ENCODE data around the gene SMG6.
A peak's percentile ranks its signal among the peaks of the same experiment; 100 is the strongest.
"Not testable (repeated sequence)": the region's sequence is repeated elsewhere in the genome, so short reads cannot be mapped to it uniquely, and the experiment has no call there.

SMG6 gene

DNA sequence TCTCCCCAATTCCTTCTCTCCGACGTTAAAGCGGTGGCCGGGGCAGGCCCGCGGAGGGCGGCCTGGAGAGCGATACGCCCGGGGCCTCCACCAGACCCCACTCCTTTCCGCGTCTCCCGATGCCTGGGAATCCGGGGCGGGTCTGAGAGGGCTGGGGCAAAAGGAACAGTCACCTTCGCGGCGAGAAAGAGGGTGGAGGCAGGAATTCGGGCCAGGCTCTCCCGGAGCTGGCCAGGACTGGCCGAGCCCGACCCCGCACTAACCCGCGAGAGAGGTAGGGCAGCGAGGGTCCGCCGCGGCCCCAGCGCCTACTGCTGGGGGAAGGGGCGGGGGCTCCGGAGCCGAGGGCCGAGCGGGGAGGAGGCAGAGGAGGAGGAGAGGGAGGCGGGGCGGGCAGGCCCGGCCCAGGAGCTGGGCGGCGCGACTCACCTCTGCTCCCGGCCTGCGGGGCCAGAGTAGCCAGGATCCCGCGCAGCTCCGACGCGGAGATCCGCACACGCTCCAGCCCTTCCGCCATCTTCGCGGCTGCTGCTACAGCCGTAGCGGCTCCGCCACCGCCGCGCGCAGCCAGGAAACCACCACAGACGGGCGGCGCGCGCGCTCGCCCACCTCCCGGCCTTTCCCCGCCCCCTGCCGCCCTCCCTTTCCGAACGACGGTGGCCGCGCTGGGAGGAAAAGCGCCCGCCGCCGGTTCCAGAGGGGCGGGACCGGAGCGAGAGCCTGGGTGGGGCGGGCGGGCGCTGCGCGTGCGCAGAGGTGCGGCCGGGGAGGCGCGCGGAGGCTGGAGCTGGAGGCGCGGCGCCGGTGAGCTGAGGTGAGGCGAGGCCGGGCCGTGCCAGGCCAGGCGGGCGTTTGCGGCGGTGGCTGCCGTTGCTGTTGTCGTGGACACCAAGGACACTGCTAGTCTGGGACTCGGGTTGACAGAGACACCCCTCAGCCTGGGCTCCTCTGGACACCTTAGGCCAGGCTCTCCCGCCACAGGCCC lies at the start of gene SMG6, which contains the start of gene SRR:
TSS of gene SMG6 (minus strand) at position 582 of the 985 bp plus-strand sequence. CDS start at position 517, 65 bp downstream.
TSS of gene SRR (plus strand) at position 747 of the 985 bp plus-strand sequence. CDS start 11,611 bp downstream, outside the sequence.
- peak; percentile 87 to 94 (median 89) for DNase-seq (ENCODE audit: low read depth in 2 of 3, low spot score in 2 of 3)

DNA sequence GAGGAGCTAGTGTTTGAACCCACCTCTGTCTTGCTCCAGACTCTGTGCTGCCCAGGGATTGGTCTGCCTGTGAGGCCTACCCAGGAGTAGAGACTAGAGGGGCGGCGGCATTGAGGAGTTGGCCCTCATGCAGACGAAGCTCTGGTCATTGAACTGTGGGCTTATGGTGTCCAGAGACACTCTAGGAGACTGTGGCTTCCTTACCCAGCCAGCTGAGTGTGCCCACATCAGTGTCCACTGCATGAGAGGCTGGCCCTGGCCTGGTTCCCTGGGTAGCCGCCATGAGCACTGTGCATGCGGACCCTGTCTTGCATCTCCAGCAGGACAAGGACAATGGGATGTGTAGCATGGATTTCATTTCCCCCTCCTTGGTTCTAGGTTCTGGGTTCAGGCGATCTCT lies 47.7 kb upstream of the SMG6 start:
- DNase-seq (ENCODE audit: low read depth in 2 of 3, low spot score in 2 of 3): no peak

DNA sequence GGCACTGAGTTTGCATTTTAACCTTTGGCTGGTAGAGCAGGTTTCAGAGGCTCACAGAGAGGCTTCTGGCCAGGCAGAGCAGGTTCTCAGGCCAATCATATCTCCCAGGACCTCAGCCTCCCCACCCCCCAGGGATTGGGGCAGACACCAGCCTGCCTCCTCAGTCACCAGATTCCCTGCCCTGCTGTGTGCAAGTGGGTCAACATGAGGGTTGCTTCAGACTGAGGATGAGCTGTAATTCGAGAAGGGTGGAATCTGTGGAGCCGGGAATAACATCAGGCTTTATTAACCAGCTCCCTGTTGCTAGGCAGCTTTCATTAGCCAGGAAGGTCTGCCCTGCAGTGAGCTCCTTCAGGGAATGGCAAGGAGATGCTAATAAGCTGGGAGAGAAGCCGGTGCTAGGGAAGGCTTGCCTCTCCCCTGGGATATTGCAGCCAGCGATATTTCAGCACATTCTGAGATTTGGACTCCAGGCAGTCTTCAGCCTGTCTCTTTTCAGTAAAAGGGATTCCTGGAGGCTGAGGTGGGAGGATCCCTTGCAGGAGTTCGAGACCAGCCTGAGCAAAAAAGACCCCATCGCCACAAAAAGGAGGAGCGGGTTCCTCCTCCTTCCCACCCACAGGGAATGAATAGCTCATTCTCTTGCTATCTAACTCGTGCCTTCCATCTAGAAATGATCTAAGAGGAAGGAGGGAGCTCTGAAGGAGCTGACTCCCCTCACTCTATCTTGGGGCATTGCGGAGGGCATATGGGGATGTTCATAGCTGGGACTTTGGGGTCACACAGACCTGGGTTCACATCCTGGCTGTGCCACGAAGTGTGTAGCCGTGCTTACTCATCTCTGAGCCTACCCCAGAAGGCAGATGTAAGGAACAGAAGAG lies 44.5 kb upstream of the SMG6 start:
- DNase-seq (ENCODE audit: low read depth in 2 of 3, low spot score in 2 of 3): no peak

DNA sequence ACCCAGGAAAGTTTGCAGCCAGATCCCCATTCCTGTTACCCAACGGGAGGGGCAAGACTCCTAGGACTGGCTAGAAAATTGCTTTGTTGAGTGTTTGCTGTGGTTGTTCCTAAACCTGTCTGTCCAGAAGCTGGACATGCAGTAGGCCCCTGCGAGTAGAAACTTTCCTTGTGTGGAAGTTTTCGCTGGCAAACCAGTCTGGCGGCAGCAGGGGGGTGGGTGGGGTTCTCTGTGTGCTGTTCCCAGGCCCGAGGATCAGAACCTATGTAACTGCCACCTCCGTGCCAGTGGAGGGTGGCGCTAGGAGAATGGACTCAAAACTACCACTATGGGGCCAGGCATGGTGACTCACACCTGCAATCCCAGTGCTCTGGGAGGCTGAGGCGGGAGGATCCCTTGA lies 42.9 kb upstream of the SMG6 start:
- no peak for DNase-seq (ENCODE audit: low read depth in 2 of 3, low spot score in 2 of 3)

DNA sequence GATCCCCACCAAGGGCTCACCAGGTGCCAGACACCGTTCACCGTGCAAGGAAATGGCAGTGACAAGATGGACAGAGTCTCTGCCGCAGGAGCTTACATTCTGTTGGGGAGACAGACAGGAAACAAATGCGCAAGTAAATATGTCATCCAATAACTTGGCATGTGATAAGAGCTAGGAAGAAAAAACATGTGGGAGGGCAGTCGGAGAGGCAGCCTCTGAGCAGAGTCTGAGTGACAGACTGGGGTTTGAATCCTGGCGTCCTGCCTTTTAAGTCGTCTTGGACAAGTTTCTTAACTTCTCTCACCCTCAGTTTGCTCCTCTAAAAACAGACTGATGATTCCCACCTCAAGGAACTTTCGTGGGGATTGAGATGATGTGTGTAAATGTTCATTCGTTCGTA lies 40.9 kb upstream of the SMG6 start:
- no peak for DNase-seq (ENCODE audit: low read depth in 2 of 3, low spot score in 2 of 3)

GRCh38 chr17:2343421-2343820 lies 39.8 kb upstream of the SMG6 start:
- peak in 2 of 3 experiments; percentile 22 to 27 for DNase-seq (ENCODE audit: low read depth in 2 of 3, low spot score in 2 of 3)

GRCh38 chr17:2338315-2338657 lies 34.7 kb upstream of the SMG6 start:
- no peak for DNase-seq (ENCODE audit: low read depth in 2 of 3, low spot score in 2 of 3)

GRCh38 chr17:2337544-2338314 lies 34.1 kb upstream of the SMG6 start:
- peak in 2 of 3 experiments; percentile 23 to 37 for DNase-seq (ENCODE audit: low read depth in 2 of 3, low spot score in 2 of 3)

- peak in 2 of 3 experiments; percentile 40 to 41 for DNase-seq (ENCODE audit: low read depth in 2 of 3, low spot score in 2 of 3)
These were observed 33.4 kb upstream of the SMG6 start, which contains the start of gene SGSM2 for GRCh38 chr17:2336852-2337543. Gene SGSM2, plus strand, starts transcription at chr17:2337501. Its CDS starts 188 bp downstream, at chr17:2337689.

- peak; percentile 69 to 78 (median 71) for DNase-seq (ENCODE audit: low read depth in 2 of 3, low spot score in 2 of 3)
These were observed 32.7 kb upstream of the SMG6 start, which contains the start of gene TSR1 for GRCh38 chr17:2336215-2336851. Gene TSR1, minus strand, starts transcription at chr17:2336457. Its CDS starts 30 bp downstream, at chr17:2336427.

DNA sequence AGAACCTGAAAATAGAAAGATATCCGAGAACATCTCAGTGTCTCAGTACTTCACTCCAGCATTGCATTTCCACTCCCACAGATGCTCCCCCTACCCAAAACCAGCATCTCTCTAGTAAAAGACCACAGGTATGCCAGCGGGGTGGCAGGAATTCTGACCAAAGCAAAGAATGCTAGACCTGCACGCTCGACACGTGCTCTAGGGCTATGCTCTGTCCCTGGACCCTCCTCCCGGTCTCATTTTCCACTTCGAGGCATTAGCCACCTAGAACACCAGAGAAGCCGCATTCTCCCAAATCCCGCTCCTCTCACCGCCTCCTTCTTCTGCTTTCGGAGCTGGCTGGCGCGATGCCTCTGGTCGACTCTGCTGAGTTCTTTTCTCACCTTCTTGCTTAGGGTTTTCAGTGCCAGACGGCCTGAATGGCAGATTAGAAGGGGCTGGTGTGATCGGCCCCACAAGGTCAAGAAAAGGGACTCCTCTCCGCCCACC lies 32.2 kb upstream of the SMG6 start:
- DNase-seq (ENCODE audit: low read depth in 2 of 3, low spot score in 2 of 3): no peak

GRCh38 chr17:2331303-2331702 lies 27.7 kb upstream of the SMG6 start:
- no peak for DNase-seq (ENCODE audit: low read depth in 2 of 3, low spot score in 2 of 3)

DNA sequence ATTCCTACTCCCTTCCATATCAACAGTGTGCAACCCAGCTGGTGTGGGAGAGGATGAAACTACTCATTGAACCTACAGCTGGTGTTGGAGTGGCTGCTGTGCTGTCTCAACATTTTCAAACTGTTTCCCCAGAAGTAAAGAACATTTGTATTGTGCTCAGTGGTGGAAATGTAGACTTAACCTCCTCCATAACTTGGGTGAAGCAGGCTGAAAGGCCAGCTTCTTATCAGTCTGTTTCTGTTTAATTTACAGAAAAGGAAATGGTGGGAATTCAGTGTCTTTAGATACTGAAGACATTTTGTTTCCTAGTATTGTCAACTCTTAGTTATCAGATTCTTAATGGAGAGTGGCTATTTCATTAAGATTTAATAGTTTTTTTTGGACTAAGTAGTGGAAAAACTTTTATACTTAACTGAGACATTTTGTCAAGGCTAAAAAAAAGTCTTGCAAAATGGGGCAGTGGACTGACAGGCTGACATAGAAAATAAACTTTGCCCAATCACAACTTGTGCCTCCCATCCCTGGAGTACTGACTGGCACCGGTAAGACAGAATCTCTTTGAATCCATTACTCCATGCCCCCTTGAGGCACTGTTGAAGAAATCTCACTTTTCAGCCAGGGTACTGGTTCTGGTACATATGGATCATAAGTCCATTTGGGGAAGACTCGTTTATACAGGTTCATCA lies 20.2 kb upstream of the SMG6 start:
- DNase-seq (ENCODE audit: low read depth in 2 of 3, low spot score in 2 of 3): no peak

DNA sequence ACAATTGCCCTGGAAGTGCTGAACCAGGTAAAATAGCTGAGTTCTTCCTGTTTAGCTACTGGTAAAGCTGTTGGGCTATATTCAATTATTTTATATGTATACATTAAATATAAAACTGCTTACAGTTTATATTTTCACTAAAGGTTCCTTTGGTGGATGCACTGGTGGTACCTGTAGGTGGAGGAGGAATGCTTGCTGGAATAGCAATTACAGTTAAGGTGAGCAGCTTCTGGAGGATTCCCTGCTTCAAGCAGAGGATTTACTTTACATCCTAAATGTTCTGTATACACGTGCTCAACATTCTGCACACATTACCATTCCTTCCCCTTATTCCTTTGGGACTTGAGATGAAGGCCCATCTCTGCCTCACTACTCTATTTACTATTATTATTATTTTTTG lies 17.8 kb upstream of the SMG6 start:
- no peak for DNase-seq (ENCODE audit: low read depth in 2 of 3, low spot score in 2 of 3)

DNA sequence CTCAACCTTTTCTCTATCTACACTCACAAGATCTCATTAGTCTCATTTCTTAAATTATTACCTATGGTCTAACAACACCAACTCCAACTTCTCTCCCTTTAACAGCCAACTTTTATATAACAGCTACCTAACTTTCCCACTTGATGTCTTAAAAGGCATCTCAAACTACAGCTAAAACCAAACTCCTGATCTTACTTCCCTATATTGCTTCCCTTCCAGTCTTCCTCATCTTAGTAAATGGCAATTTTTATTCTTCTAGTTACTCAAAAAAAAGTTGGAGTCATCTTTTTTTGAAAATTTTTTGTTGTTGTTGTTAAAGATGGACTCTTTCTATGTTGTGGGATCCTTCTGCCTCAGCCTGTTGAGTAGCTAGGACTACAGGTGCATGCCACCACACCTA lies 15.5 kb upstream of the SMG6 start:
- DNase-seq (ENCODE audit: low read depth in 2 of 3, low spot score in 2 of 3): no peak

- DNase-seq (ENCODE audit: low read depth in 2 of 3, low spot score in 2 of 3): no peak
These were observed 14.2 kb upstream of the SMG6 start for GRCh38 chr17:2317796-2318195.

GRCh38 chr17:2316916-2317205 lies 13.3 kb upstream of the SMG6 start:
- DNase-seq (ENCODE audit: low read depth in 2 of 3, low spot score in 2 of 3): not testable (repeated sequence)

GRCh38 chr17:2312736-2313135 lies 9.2 kb upstream of the SMG6 start:
- DNase-seq (ENCODE audit: low read depth in 2 of 3, low spot score in 2 of 3): no peak
